GM12878 (cell line): Measurements from ENCODE around the gene SEC23A. TPM values are rescaled to one million over a fixed set of nuclear protein-coding genes. Genes with fewer than 3 reads are reported as not detected.

ENCODE experiments used
- ATAC-seq: fragments of 200-7000 bp; cut with Tn5 transposase; 3 replicates; pipeline ENCODE4 v1.9.1; 2020; ENCODE audit warnings: mild to moderate bottlenecking, moderate library complexity
- BruUV-seq: library from RNA; stranded (reverse); fragments of 400-500 nt; replicated peaks from 2 replicates; lab custom pipeline; 2021; lab: Mats Ljungman, UMichigan
- CTCF ChIA-PET: fragments of 300-600 bp; sonication (Branson Sonifier 250); formaldehyde crosslinking; extraction: SDS; loops from one replicate; lab custom pipeline; 2021; ENCODE audit warnings: inconsistent platforms; lab: Yijun Ruan, JAX
- POLR2A ChIA-PET: fragments of 350-600 bp; formaldehyde crosslinking; extraction: SDS; loops from one replicate; lab custom pipeline; 2021; ENCODE audit warnings: inconsistent platforms; lab: Charles Lee
- RAD21 ChIA-PET: fragments of 300-600 bp; sonication (Branson Sonifier 250); formaldehyde crosslinking; loops from one replicate; lab custom pipeline; 2023; ENCODE audit warnings: antibody characterized with exemption; ENCODE audit not compliant: unreplicated experiment; lab: Charles Lee
- SMC1A ChIA-PET: fragments of 300-600 bp; sonication (Branson Sonifier 250); formaldehyde crosslinking; loops from one replicate; lab custom pipeline; 2023; ENCODE audit not compliant: unreplicated experiment, uncharacterized antibody; lab: Charles Lee
- DNase-seq: peaks from one replicate; pipeline ENCODE4 v3.0.0-alpha.2; 2011; ENCODE audit warnings: low read depth, low spot score
- FAIRE-seq: peaks from 3 replicates; lab custom pipeline; 2011; peaks lifted over from hg19 to GRCh38; lab: Jason Lieb, UNC
- H2AFZ ChIP-seq: 2 replicates; pipeline ENCODE4 v1.6.0; 2011; ENCODE audit warnings: low read depth, low read length, control low read depth; ENCODE audit not compliant: control insufficient read depth
- H3K27ac ChIP-seq: 2 replicates; pipeline ENCODE4 v1.5.1; 2011; ENCODE audit warnings: control low read depth; ENCODE audit not compliant: control insufficient read depth, insufficient read depth
- H3K27me3 ChIP-seq, 2 experiments: replicated peaks in 1 of 2; 2 replicates each; pipeline versions ENCODE4 v1.6.0 to v1.6.1; 2011; ENCODE audit warnings: low read length in 1 of 2; ENCODE audit not compliant: control insufficient read depth in 2 of 2, insufficient read depth in 2 of 2
- H3K36me3 ChIP-seq, 2 experiments: 2 replicates each; pipeline ENCODE4 v1.5.1; 2011; ENCODE audit warnings: low read length in 1 of 2; ENCODE audit not compliant: control insufficient read depth in 2 of 2, insufficient read depth in 2 of 2
- H3K4me1 ChIP-seq: 2 replicates; pipeline ENCODE4 v1.6.1; 2011; ENCODE audit warnings: mild to moderate bottlenecking, low read length, moderate library complexity, mixed read lengths; ENCODE audit not compliant: control insufficient read depth, insufficient read depth
- H3K4me2 ChIP-seq: 2 replicates; pipeline ENCODE4 v1.6.0; 2011; ENCODE audit warnings: control low read depth; ENCODE audit not compliant: control insufficient read depth, insufficient read depth
- H3K4me3 ChIP-seq: fragments of 200-600 bp; sonication (generic); 2 replicates; pipeline ENCODE4 v1.5.1; 2016
- H3K79me2 ChIP-seq: 2 replicates; pipeline ENCODE4 v1.6.0; 2011; ENCODE audit warnings: low read length; ENCODE audit not compliant: control insufficient read depth, insufficient read depth
- H3K9ac ChIP-seq: 2 replicates; pipeline ENCODE4 v1.8.0; 2011; ENCODE audit warnings: low read length, control low read depth, mixed read lengths; ENCODE audit not compliant: control insufficient read depth, insufficient read depth
- H3K9me3 ChIP-seq: replicated peaks from 3 replicates; pipeline ENCODE4 v1.5.1; 2011; ENCODE audit warnings: mild to moderate bottlenecking, low read length; ENCODE audit not compliant: control insufficient read depth, insufficient read depth
- H4K20me1 ChIP-seq: 2 replicates; pipeline ENCODE4 v1.6.0; 2011; ENCODE audit not compliant: control insufficient read depth, insufficient read depth
- CBFB ChIP-seq: IDR thresholded peaks from 2 replicates; pipeline ENCODE4 v1.6.1; 2016; ENCODE audit warnings: antibody characterized with exemption, low read depth
- CEBPB ChIP-seq, 2 experiments: fragments of 150-350 bp in 1 of 2; IDR thresholded peaks; 2 replicates each; pipeline ENCODE4 v1.6.1; 2012 to 2014; ENCODE audit warnings: low read depth in 2 of 2, low read length in 2 of 2, borderline replicate concordance in 1 of 2, inconsistent platforms in 1 of 2
- MXI1 ChIP-seq: fragments of 150-350 bp; IDR thresholded peaks from 2 replicates; pipeline ENCODE4 v1.6.1; 2011; ENCODE audit warnings: low read depth, mild to moderate bottlenecking, inconsistent platforms, low read length, improper control_type of control experiment
- PAX8 ChIP-seq: fragments of 450-650 bp; IDR thresholded peaks from 2 replicates; pipeline ENCODE4 v1.6.1; 2017; ENCODE audit warnings: mild to moderate bottlenecking, moderate library complexity
- TAF1 ChIP-seq: IDR thresholded peaks from 2 replicates; pipeline ENCODE4 v1.6.1; 2011; ENCODE audit warnings: mild to moderate bottlenecking, low read depth, low read length, borderline replicate concordance
- TCF7 ChIP-seq: IDR thresholded peaks from 2 replicates; pipeline ENCODE4 v1.6.1; 2014; ENCODE audit warnings: antibody characterized with exemption, borderline replicate concordance
- ZBED1 ChIP-seq: IDR thresholded peaks from 2 replicates; pipeline ENCODE4 v1.6.1; 2016; ENCODE audit warnings: borderline replicate concordance
- ZNF217 ChIP-seq: fragments of 450-650 bp; IDR thresholded peaks from 2 replicates; pipeline ENCODE4 v1.6.1; 2017; ENCODE audit warnings: antibody characterized with exemption, mild to moderate bottlenecking
- ZZZ3 ChIP-seq: IDR thresholded peaks from 2 replicates; pipeline ENCODE4 v1.6.1; 2011; ENCODE audit warnings: low read depth; ENCODE audit not compliant: control insufficient read depth, insufficient read length
- WGBS: methylation state at CpG from one replicate; pipeline ENCODE4 v1.1.6; 2016; ENCODE audit warnings: low lambda C conversion rate; ENCODE audit not compliant: insufficient replicate concordance, insufficient coverage; ENCODE audit errors: missing lambda C conversion rate; 5-methylcytosine and 5-hydroxymethylcytosine counted together
- in situ Hi-C: fragments of 300-500 bp; cut with MboI; formaldehyde crosslinking; loops from 9 replicates; pipeline ENCODE4 v1.14.3; 2018; ENCODE audit warnings: mixed read lengths
- intact Hi-C: fragments of 100-400 bp; cut with micrococcal nuclease; formaldehyde crosslinking; loops from one replicate; pipeline ENCODE4 v1.14.2; 2022; ENCODE audit not compliant: unreplicated experiment
- polyA plus RNA-seq, 11 experiments: library from polyadenylated mRNA; depleted of rRNA in 4 of 11; unstranded in 6 of 11; stranded (reverse) in 5 of 11; fragments of >200 nt; fragmentation: Nextera tagmentation in 4 of 11; fragmentation: Illumina TruSeq in 1 of 11; extraction: Ambion mirVana in 4 of 11; extraction: Trizol in 1 of 11; gene quantifications; 1 replicate in 1 of 11; 2 replicates in 10 of 11; pipeline versions ENCODE4 v1.2.1 to v1.2.3, GENCODE V29; 2011 to 2016; ENCODE audit warnings: inconsistent platforms in 2 of 11, missing spikeins in 2 of 11, low read depth in 1 of 11
- total RNA-seq, 4 experiments: library from RNA; depleted of rRNA in 3 of 4; stranded (reverse); fragments of >200 nt in 3 of 4; fragmentation: Illumina TruSeq in 1 of 4; extraction: Trizol in 1 of 4; gene quantifications; 2 replicates each; pipeline versions ENCODE4 v1.2.1 to v1.2.3, GENCODE V29; 2013 to 2021
- TF ChIP-seq, protein P1 (sequence below): IDR thresholded peaks from 2 replicates; pipeline ENCODE4 v1.6.1; 2011; ENCODE audit warnings: borderline replicate concordance, low read depth, mild to moderate bottlenecking, moderate library complexity, low read length; ENCODE audit not compliant: insufficient read depth, poor library complexity, severe bottlenecking

SEC23A gene
- total and polyA plus RNA-seq, 10 of the 15 experiments (the other 5 are each of a cell fraction or from before 2014, with no cell fraction given): 13.6 to 63.8 (median 37.3) TPM

DNA sequence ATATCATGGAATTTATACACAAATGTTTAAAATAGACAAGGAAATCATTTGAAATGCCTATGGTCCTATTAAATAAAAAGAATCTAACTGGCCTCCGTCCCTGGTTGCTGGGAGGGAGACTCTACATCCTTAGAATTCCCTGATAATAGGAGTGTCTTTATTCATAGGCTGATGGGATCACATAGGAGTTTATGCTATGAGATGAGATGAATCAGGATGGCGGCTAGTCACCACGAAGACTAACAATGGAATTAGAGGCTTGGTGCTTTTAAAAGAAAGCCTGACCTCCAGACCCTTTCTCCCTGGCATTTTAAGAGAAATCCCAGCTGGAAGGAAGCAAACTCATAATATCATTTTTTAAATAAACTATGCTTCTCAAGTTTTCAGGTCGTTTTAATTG lies 69.7 kb downstream of the SEC23A start:
- ChIA-PET SMC1A (interaction anchor here (1.3 to 2.2 kb wide), 2 partner anchors 18 to 126 kb away, joined by 3 to 8 read pairs; no protein-coding TSS in a partner anchor), RAD21 (no interaction called here), CTCF (no interaction called here), POLR2A (no interaction called here)
- H3K36me3 ChIP-seq: peaks cover 5 to 20% of the 10 kb centered on the region in 2 experiments
- BruUV-seq: no TSS peak
- 84% methylated on average over 4 of the region's 4 CpGs for WGBS
- in situ Hi-C loops (no loop called here), intact Hi-C loops (no loop called here)
- TF ChIP-seq ZNF217 (no peak), TCF7 (no peak), CEBPB (IDR thresholded peaks at IDR 0.05; ENCODE audit: borderline replicate concordance in 1 of 2, low read depth in 2 of 2, low read length in 2 of 2) (no peak), PAX8 (no peak), CBFB (no peak), ZZZ3 (no peak)
- no peak overlapping the region for H3K4me2 ChIP-seq
- H3K9me3 ChIP-seq: no peaks in the 10 kb centered on the region
- H3K9ac ChIP-seq: no peak overlapping the region
- DNase-seq: no peak
- H3K27me3 ChIP-seq: no peaks in the 10 kb centered on the region
- no peak overlapping the region for H3K27ac ChIP-seq
- no peak overlapping the region for H2AFZ ChIP-seq
- no peak for FAIRE-seq
- no peak overlapping the region for H3K4me3 ChIP-seq
- H3K4me1 ChIP-seq: no peaks in the 10 kb centered on the region
- no peaks in the 10 kb centered on the region for H4K20me1 ChIP-seq
- no peaks in the 10 kb centered on the region for H3K79me2 ChIP-seq
- no peak for ATAC-seq

- no peaks in the 10 kb centered on the region for H3K79me2 ChIP-seq
- no peaks in the 10 kb centered on the region for H4K20me1 ChIP-seq
- in situ Hi-C loops: no loop called here
- H3K9me3 ChIP-seq: no peaks in the 10 kb centered on the region
- intact Hi-C loops: no loop called here
- DNase-seq: no peak
- H3K27ac ChIP-seq: no peak overlapping the region
- H3K27me3 ChIP-seq: no peaks in the 10 kb centered on the region
- POLR2A ChIA-PET: no interaction called here
- no peak overlapping the region for H3K4me2 ChIP-seq
- ATAC-seq: no peak
- RAD21 ChIA-PET: no interaction called here
- TF ChIP-seq TAF1: no peak
- TF ChIP-seq, protein P1, sequence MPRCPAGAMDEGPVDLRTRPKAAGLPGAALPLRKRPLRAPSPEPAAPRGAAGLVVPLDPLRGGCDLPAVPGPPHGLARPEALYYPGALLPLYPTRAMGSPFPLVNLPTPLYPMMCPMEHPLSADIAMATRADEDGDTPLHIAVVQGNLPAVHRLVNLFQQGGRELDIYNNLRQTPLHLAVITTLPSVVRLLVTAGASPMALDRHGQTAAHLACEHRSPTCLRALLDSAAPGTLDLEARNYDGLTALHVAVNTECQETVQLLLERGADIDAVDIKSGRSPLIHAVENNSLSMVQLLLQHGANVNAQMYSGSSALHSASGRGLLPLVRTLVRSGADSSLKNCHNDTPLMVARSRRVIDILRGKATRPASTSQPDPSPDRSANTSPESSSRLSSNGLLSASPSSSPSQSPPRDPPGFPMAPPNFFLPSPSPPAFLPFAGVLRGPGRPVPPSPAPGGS: no peak
- no peak for TF ChIP-seq ZBED1
- no peak for TF ChIP-seq CBFB
- TF ChIP-seq MXI1: no peak
- no peak overlapping the region for H3K4me3 ChIP-seq
- no peak overlapping the region for H2AFZ ChIP-seq
- WGBS: 94% methylated on average over 10 of the region's 10 CpGs
- BruUV-seq: no TSS peak
- CTCF ChIA-PET: no interaction called here
- no peak for FAIRE-seq
- H3K4me1 ChIP-seq: no peaks in the 10 kb centered on the region
- SMC1A ChIA-PET: no interaction called here
- H3K9ac ChIP-seq: no peak overlapping the region
- peaks cover 5 to 12% of the 10 kb centered on the region in 2 experiments for H3K36me3 ChIP-seq
Measured at GRCh38 chr14:39030209-39030608, 72.8 kb downstream of the SEC23A start.
